IMR-90 (cell line): ENCODE measurements around the gene PAPSS2.
A peak's percentile ranks its signal among the peaks of the same experiment; 100 is the strongest.

ENCODE experiments used
- CEBPB ChIP-seq: IDR thresholded peaks from 2 replicates; pipeline ENCODE4 v1.6.1; 2012; ENCODE audit warnings: low read depth, low read length, improper control_type of control experiment
- FOS ChIP-seq: fragments of 150-350 bp; IDR thresholded peaks from 2 replicates; pipeline ENCODE4 v1.6.1; 2016; ENCODE audit warnings: low read depth, low read length
- NFE2L2 ChIP-seq: fragments of 150-350 bp; IDR thresholded peaks from 2 replicates; pipeline ENCODE4 v1.6.1; 2016; ENCODE audit warnings: low read depth, mild to moderate bottlenecking, low read length
- POLR2A ChIP-seq: IDR thresholded peaks from 2 replicates; pipeline ENCODE4 v1.6.1; 2012; ENCODE audit warnings: mild to moderate bottlenecking, low read depth, low read length
- RAD21 ChIP-seq: IDR thresholded peaks from 2 replicates; pipeline ENCODE4 v1.6.1; 2012; ENCODE audit warnings: low read length, improper control_type of control experiment
- RFX5 ChIP-seq: IDR thresholded peaks from 2 replicates; pipeline ENCODE4 v1.8.0; 2012; ENCODE audit warnings: low read depth, mild to moderate bottlenecking, low read length, moderate library complexity
- SMC3 ChIP-seq: fragments of 150-350 bp; IDR thresholded peaks from 2 replicates; pipeline ENCODE4 v1.6.1; 2016; ENCODE audit warnings: low read depth, mild to moderate bottlenecking, antibody characterized with exemption, low read length, moderate library complexity
- TF ChIP-seq, protein P1 (sequence below): conservative IDR thresholded peaks from 2 replicates; pipeline ENCODE4 v1.5.1; 2012; ENCODE audit warnings: mild to moderate bottlenecking, low read depth, low read length, improper control_type of control experiment
- TF ChIP-seq, protein P2 (sequence below): fragments of 150-350 bp; IDR thresholded peaks from 2 replicates; pipeline ENCODE4 v1.6.1; 2017; ENCODE audit warnings: mild to moderate bottlenecking, antibody characterized with exemption, low read length, low read depth

DNA sequence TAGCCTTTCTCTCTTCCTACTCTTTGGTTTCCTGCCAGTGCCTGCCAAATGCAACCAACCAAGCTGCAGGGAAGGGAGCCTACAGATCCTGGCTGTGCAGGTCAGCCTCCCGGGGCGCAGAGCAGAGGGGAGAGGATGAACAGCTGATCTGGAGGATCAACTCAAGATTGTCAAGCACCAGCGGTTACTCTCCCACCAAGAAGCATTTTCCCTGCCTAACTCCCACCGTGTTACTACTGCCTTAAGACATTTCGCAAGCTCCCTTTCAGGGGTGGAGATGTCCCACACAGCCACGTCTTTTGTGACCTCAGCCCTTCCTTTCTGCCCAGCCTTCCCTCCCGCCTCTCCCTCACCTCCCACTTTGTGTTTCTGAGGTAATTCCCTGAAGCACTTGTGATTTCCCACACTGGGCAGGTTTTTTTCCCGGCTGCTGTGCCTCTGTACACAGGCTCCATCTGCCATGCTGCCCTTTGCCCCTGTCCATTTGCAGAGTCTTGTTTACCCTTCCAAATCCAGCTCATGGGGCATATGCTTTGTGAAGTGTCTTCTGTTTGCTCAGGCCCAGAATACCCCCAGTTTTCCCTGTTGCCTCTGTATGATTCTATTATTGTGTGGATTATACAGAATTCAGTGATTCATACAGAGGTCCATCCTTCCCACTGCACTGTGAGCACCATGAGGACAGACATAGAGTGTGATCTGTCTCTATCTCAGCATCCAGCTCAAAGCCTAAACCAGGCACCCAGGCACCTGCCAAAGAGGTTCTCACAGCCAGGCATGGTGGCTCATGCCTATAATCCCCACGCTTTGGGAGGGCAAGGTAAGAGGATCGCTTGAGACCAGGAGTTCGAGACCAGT is 40.9 kb upstream of the PAPSS2 start:
- TF ChIP-seq CEBPB (peak; percentile 65), RFX5 (no peak), POLR2A (no peak), NFE2L2 (no peak), FOS (no peak), RAD21 (no peak), SMC3 (no peak)
- TF ChIP-seq, protein P1, sequence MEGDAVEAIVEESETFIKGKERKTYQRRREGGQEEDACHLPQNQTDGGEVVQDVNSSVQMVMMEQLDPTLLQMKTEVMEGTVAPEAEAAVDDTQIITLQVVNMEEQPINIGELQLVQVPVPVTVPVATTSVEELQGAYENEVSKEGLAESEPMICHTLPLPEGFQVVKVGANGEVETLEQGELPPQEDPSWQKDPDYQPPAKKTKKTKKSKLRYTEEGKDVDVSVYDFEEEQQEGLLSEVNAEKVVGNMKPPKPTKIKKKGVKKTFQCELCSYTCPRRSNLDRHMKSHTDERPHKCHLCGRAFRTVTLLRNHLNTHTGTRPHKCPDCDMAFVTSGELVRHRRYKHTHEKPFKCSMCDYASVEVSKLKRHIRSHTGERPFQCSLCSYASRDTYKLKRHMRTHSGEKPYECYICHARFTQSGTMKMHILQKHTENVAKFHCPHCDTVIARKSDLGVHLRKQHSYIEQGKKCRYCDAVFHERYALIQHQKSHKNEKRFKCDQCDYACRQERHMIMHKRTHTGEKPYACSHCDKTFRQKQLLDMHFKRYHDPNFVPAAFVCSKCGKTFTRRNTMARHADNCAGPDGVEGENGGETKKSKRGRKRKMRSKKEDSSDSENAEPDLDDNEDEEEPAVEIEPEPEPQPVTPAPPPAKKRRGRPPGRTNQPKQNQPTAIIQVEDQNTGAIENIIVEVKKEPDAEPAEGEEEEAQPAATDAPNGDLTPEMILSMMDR = no peak
- TF ChIP-seq, protein P2, sequence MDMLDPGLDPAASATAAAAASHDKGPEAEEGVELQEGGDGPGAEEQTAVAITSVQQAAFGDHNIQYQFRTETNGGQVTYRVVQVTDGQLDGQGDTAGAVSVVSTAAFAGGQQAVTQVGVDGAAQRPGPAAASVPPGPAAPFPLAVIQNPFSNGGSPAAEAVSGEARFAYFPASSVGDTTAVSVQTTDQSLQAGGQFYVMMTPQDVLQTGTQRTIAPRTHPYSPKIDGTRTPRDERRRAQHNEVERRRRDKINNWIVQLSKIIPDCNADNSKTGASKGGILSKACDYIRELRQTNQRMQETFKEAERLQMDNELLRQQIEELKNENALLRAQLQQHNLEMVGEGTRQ = no peak
